Measurements from ENCODE around the gene ABCB8. TPM values are rescaled to one million over a fixed set of nuclear protein-coding genes. Genes with fewer than 3 reads are reported as not detected.

Gene ABCB8
- total and polyA plus RNA-seq, 9 of the 15 experiments (the other 6 are each of a cell fraction or from before 2014, with no cell fraction given), result 7.6 to 106 (median 36.3) TPM

DNA sequence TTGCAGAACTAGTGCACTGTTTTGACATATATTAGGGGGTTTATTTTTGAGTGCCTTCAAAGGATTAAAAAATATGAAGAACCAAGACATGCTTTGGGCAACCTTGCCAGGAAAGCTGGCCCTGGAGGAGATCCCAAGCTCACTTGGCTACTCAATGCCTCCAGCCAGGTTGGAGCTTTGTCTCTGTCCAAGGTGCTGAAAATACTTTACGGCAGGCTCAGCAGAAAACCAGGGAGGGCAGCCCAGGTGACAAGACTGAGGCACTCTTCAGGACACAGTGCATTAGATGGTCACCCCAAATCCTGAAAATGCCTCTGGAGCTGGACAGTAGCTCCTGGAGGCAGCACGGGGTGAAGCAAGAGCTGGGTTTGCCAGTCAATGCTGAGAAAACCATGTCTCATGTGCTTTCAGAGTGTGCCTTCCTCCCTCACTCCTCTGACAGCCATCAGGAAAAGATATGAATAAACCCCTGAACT is 44.3 kb upstream of the ABCB8 start (continued):
- TF ChIP-seq NR4A1 (CRISPR knock-in tag; IDR thresholded peaks at IDR 0.05) (no peak), NR4A1 (tag; IDR thresholded peaks at IDR 0.05) (0 out of 2 replicates have a peak, but pooled peaks have one; percentile 52), ZNF431 (CRISPR knock-in tag; IDR thresholded peaks at IDR 0.05) (peak; percentile 27; the same call in 1 of the 2 replicates), KLF16 (IDR thresholded peaks at IDR 0.05) (no peak), ADNP (tag; IDR thresholded peaks at IDR 0.05) (no peak), MAFG (tag; conservative IDR thresholded peaks at IDR 0.05) (0 out of 2 replicates have a peak, but pooled peaks have one; percentile 45), TCFL5 (CRISPR knock-in tag; conservative IDR thresholded peaks at IDR 0.05) (no peak), ZNF354B (CRISPR knock-in tag; IDR thresholded peaks at IDR 0.05) (peak; percentile 43; the same call in 1 of the 2 replicates), ZNF212 (CRISPR knock-in tag; IDR thresholded peaks at IDR 0.05) (no peak), ZNF311 (CRISPR knock-in tag; IDR thresholded peaks at IDR 0.05) (no peak), TRIM24 (IDR thresholded peaks at IDR 0.05) (no peak), RBBP5 (IDR thresholded peaks at IDR 0.05; ENCODE audit: borderline replicate concordance, insufficient read depth, low read length, poor library complexity, severe bottlenecking) (no peak), NUFIP1 (IDR thresholded peaks at IDR 0.05; ENCODE audit: partially characterized antibody) (no peak), KLF13 (tag; IDR thresholded peaks at IDR 0.05; ENCODE audit: borderline replicate concordance, low read depth) (no peak)
- TF ChIP-seq, protein P1, sequence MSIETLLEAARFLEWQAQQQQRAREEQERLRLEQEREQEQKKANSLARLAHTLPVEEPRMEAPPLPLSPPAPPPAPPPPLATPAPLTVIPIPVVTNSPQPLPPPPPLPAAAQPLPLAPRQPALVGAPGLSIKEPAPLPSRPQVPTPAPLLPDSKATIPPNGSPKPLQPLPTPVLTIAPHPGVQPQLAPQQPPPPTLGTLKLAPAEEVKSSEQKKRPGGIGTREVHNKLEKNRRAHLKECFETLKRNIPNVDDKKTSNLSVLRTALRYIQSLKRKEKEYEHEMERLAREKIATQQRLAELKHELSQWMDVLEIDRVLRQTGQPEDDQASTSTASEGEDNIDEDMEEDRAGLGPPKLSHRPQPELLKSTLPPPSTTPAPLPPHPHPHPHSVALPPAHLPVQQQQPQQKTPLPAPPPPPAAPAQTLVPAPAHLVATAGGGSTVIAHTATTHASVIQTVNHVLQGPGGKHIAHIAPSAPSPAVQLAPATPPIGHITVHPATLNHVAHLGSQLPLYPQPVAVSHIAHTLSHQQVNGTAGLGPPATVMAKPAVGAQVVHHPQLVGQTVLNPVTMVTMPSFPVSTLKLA (conservative IDR thresholded peaks at IDR 0.05), result no peak
- TF ChIP-seq, protein P2, sequence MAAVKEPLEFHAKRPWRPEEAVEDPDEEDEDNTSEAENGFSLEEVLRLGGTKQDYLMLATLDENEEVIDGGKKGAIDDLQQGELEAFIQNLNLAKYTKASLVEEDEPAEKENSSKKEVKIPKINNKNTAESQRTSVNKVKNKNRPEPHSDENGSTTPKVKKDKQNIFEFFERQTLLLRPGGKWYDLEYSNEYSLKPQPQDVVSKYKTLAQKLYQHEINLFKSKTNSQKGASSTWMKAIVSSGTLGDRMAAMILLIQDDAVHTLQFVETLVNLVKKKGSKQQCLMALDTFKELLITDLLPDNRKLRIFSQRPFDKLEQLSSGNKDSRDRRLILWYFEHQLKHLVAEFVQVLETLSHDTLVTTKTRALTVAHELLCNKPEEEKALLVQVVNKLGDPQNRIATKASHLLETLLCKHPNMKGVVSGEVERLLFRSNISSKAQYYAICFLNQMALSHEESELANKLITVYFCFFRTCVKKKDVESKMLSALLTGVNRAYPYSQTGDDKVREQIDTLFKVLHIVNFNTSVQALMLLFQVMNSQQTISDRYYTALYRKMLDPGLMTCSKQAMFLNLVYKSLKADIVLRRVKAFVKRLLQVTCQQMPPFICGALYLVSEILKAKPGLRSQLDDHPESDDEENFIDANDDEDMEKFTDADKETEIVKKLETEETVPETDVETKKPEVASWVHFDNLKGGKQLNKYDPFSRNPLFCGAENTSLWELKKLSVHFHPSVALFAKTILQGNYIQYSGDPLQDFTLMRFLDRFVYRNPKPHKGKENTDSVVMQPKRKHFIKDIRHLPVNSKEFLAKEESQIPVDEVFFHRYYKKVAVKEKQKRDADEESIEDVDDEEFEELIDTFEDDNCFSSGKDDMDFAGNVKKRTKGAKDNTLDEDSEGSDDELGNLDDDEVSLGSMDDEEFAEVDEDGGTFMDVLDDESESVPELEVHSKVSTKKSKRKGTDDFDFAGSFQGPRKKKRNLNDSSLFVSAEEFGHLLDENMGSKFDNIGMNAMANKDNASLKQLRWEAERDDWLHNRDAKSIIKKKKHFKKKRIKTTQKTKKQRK (IDR thresholded peaks at IDR 0.05; ENCODE audit: borderline replicate concordance, low read depth, low read length), result no peak
- TF ChIP-seq, protein P3, sequence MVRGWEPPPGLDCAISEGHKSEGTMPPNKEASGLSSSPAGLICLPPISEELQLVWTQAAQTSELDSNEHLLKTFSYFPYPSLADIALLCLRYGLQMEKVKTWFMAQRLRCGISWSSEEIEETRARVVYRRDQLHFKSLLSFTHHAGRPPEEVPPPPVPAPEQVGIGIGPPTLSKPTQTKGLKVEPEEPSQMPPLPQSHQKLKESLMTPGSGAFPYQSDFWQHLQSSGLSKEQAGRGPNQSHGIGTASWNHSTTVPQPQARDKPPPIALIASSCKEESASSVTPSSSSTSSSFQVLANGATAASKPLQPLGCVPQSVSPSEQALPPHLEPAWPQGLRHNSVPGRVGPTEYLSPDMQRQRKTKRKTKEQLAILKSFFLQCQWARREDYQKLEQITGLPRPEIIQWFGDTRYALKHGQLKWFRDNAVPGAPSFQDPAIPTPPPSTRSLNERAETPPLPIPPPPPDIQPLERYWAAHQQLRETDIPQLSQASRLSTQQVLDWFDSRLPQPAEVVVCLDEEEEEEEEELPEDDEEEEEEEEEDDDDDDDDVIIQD (CRISPR knock-in tag; IDR thresholded peaks at IDR 0.05), result no peak
- TF ChIP-seq, protein P4, sequence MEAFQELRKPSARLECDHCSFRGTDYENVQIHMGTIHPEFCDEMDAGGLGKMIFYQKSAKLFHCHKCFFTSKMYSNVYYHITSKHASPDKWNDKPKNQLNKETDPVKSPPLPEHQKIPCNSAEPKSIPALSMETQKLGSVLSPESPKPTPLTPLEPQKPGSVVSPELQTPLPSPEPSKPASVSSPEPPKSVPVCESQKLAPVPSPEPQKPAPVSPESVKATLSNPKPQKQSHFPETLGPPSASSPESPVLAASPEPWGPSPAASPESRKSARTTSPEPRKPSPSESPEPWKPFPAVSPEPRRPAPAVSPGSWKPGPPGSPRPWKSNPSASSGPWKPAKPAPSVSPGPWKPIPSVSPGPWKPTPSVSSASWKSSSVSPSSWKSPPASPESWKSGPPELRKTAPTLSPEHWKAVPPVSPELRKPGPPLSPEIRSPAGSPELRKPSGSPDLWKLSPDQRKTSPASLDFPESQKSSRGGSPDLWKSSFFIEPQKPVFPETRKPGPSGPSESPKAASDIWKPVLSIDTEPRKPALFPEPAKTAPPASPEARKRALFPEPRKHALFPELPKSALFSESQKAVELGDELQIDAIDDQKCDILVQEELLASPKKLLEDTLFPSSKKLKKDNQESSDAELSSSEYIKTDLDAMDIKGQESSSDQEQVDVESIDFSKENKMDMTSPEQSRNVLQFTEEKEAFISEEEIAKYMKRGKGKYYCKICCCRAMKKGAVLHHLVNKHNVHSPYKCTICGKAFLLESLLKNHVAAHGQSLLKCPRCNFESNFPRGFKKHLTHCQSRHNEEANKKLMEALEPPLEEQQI (IDR thresholded peaks at IDR 0.05), result no peak; the same call in 1 of the 2 replicates

Measured in K562 (cell line).